GM18508 (cell line): ENCODE measurements around the gene PGK2.
"Not testable (repeated sequence)": the region's sequence is repeated elsewhere in the genome, so short reads cannot be mapped to it uniquely, and the experiment has no call there.

Source experiments
- ATAC-seq: cut with Tn5 transposase; IDR thresholded peaks from one replicate; pipeline ENCODE4 v1.9.1; 2021; ENCODE audit warnings: moderate number of reproducible peaks; ENCODE audit not compliant: insufficient read depth, unreplicated experiment

The PGK2 gene

DNA sequence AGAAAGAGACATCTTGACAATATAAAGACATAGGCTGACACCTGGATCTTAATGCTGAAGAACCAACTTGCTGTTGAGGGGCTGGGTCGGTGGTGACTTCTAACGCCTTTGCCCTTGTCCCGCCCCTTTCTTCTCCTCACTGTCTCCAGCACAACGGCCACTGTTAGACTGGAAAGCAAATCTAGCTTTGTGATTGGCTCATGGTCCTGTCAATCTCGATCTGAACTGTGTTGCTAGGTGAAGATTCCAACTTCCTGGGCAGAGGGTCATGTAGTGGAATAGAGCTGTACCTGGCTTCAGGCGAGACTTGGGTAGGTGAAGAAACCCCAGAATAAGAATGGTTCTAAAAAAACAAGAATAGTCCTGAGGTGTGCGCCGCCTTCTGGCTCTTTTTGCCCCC lies at the start of gene PGK2:
TSS of gene PGK2 (minus strand) at position 110 of the 400 bp plus-strand sequence. CDS start at position 12, 98 bp downstream.
- ATAC-seq = no peak

GRCh38 chr6:49835140-49835539 lies 48.1 kb upstream of the PGK2 start:
- no peak for ATAC-seq

DNA sequence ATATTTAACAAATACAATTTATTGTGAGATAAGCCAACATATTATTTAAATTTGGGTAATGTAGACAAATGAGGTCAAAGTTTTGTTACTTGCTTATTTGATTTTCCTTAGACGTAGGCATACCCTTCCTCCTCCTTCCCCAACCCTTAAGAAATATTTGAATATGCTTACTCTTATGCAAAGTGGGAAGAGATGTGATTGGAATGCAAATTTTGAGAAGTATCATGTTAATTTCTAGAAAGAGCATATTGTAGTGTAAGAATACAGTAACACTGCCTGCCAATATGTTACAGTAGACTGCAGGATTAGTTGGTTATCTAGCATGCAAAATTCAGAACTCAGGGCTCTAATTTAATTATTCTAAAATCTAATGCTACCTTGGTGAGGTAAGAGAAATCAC lies 46.3 kb upstream of the PGK2 start:
- ATAC-seq = no peak

- peak; percentile 98 for ATAC-seq
Measured at GRCh38 chr6:49826743-49827406, 39.8 kb upstream of the PGK2 start.

DNA sequence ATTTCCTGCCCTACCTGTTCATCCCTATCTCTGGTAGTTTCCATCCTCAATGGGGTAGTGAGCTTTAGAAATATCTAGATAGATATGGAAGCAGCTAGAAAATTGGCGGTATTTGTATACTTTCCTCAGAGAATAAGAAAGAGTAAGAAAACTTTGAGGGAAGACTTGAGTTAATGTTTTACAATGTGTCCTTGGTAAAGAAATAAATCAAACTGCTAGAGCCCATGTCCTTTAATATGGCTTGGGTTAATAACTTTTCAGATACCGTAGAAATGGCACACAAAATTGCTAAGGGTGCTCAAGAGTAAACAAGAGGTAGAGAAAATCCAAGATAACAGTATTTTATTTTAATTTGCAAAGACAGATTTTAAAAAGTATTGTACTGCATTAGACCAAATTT lies 28.1 kb upstream of the PGK2 start:
- ATAC-seq = no peak

DNA sequence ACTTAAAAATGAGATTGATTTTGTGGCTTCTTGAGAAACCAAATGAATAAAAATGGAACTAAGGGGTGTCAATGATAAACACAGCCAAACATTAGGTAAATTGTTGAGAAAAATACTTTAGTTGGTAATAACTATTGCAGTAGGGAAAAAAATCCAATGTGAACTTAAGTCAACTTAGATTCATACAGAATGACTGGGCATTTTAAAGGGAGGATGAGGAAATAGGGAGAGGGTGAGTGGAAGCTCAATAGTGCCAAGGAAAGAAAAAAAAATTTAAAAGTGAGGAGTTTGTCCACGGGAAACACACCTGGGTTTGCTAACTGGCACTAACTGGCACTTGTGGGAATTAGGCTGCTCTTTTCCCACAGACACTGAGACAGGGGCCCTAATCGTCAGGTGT lies 26.2 kb upstream of the PGK2 start:
- no peak for ATAC-seq

GRCh38 chr6:49806145-49806544 lies 19.1 kb upstream of the PGK2 start:
- no peak for ATAC-seq

- ATAC-seq = no peak
Measured at GRCh38 chr6:49805246-49805645, 18.2 kb upstream of the PGK2 start.

- ATAC-seq = no peak
Measured at GRCh38 chr6:49801525-49801924, 14.4 kb upstream of the PGK2 start.

GRCh38 chr6:49799090-49799489 lies 12.0 kb upstream of the PGK2 start:
- ATAC-seq = no peak

- not testable (repeated sequence) for ATAC-seq
Measured at GRCh38 chr6:49796842-49797455, 9.9 kb upstream of the PGK2 start.

DNA sequence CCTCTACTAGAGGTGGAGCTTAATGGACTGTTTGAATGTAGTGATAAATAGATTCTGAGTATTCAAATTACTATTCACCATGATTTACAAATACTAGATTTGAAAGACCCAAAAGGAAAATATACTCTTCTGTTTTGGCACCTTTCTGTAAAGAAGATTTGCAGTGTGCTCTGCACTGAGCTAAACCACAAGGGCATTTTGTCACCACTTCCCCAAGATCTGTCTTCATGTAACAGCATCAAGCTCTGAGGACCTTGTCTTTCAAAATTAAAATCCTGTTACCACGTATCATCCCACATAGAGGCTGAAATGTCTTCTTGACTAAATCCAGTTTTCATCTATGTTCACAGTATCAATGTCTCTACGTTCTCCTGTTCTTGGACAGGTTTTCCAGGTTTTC lies 3.3 kb upstream of the PGK2 start:
- no peak for ATAC-seq

GRCh38 chr6:49784272-49784671 lies 2.8 kb downstream of the PGK2 start:
- no peak for ATAC-seq

- no peak for ATAC-seq
Measured at GRCh38 chr6:49782725-49783124, 4.4 kb downstream of the PGK2 start.

GRCh38 chr6:49782293-49782692 lies 4.8 kb downstream of the PGK2 start:
- no peak for ATAC-seq

- ATAC-seq = no peak
Measured at GRCh38 chr6:49776444-49776843, 10.6 kb downstream of the PGK2 start.

DNA sequence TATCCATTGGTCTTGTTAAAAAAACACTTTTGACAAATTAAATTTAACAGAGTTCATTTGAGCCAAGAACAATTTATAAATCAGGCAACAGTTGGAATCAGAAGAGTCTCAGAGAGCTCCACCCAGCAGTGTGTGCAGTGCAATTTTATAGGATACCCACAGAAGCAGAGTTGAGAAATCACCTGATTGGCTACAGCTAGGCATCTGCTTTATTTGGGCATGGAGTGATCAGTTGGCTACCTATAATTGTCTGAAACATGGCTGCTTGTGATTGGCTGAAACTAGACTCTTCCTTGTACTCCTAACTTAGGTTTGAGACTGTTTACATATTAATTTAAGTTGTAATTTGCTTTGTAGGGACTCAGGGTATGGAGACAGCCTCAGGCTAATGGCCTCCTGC lies 12.0 kb downstream of the PGK2 start:
- no peak for ATAC-seq

- no peak for ATAC-seq
Measured at GRCh38 chr6:49772285-49772684, 14.8 kb downstream of the PGK2 start.

- ATAC-seq = no peak
Measured at GRCh38 chr6:49766762-49767161, 20.3 kb downstream of the PGK2 start.

- no peak for ATAC-seq
Measured at GRCh38 chr6:49764571-49765236, 22.4 kb downstream of the PGK2 start.

GRCh38 chr6:49744259-49744658 lies 42.8 kb downstream of the PGK2 start, which contains the start of gene CRISP3:
TSS of gene CRISP3 (minus strand) at chr6:49744388. CDS start at chr6:49744367, 21 bp downstream.
- no peak for ATAC-seq

- ATAC-seq = no peak
Measured at GRCh38 chr6:49743429-49743828, 43.7 kb downstream of the PGK2 start.
